A549 (cell line): ENCODE data around the gene TTYH3. TPM values are rescaled to one million over a fixed set of nuclear protein-coding genes. Genes with fewer than 3 reads are reported as not detected.

Source experiments
- ATAC-seq, 2 experiments: fragments of 200-7000 bp in 1 of 2; fragments of >200 bp in 1 of 2; cut with Nextera tagmentation in 1 of 2; cut with Tn5 transposase in 1 of 2; 3 replicates each; pipeline versions ENCODE4 v1.8.0 to v1.9.1; 2018 to 2020; ENCODE audit warnings: mild to moderate bottlenecking in 1 of 2, moderate library complexity in 1 of 2
- CTCF ChIA-PET: fragments of 300-600 bp; sonication (Branson Sonifier 250); formaldehyde crosslinking; extraction: SDS; loops from one replicate; lab custom pipeline; 2021; ENCODE audit warnings: antibody characterized with exemption, inconsistent platforms; lab: Yijun Ruan, JAX
- POLR2A ChIA-PET: fragments of 350-600 bp; formaldehyde crosslinking; extraction: SDS; loops from one replicate; lab custom pipeline; 2021; ENCODE audit warnings: antibody characterized with exemption, inconsistent platforms; lab: Yijun Ruan, JAX
- DNase-seq, 2 experiments: peaks; one replicate each; pipeline versions ENCODE4 v3.0.0 to v3.0.0-alpha.2; 2011 to 2016; ENCODE audit warnings: low read depth in 1 of 2, low spot score in 1 of 2
- FAIRE-seq: peaks from 2 replicates; lab custom pipeline; 2011; peaks lifted over from hg19 to GRCh38; lab: Jason Lieb, UNC
- H3K27ac ChIP-seq, 2 experiments: fragments of >200 bp; sonication (Bioruptor Twin); formaldehyde crosslinking; 3 replicates each; pipeline ENCODE4 v1.5.1; 2016 to 2017
- H3K4me1 ChIP-seq: fragments of >200 bp; sonication (Bioruptor Twin); formaldehyde crosslinking; 3 replicates; pipeline ENCODE4 v1.6.1; 2016
- H3K4me2 ChIP-seq: fragments of >200 bp; sonication (Bioruptor Twin); formaldehyde crosslinking; 3 replicates; pipeline ENCODE4 v1.6.1; 2016
- H3K4me3 ChIP-seq: fragments of >200 bp; sonication (Bioruptor Twin); formaldehyde crosslinking; 3 replicates; pipeline ENCODE4 v1.5.1; 2016
- H3K9me3 ChIP-seq: fragments of >200 bp; sonication (Bioruptor Twin); formaldehyde crosslinking; 3 replicates; pipeline ENCODE4 v1.6.1; 2016
- BHLHE40 ChIP-seq: IDR thresholded peaks from 2 replicates; pipeline ENCODE4 v1.6.1; 2012; ENCODE audit warnings: low read depth, low read length, inconsistent platforms
- CBX8 ChIP-seq: fragments of 200-600 bp; sonication (generic); IDR thresholded peaks from 2 replicates; pipeline ENCODE4 v1.6.1; 2016
- EHF ChIP-seq: fragments of 250-450 bp; sonication (Bioruptor Pico); IDR thresholded peaks from 2 replicates; pipeline ENCODE4 v1.5.0; 2020; ENCODE audit warnings: mild to moderate bottlenecking
- EHMT2 ChIP-seq: fragments of 200-600 bp; sonication (generic); IDR thresholded peaks from 2 replicates; pipeline ENCODE4 v1.6.1; 2016; ENCODE audit warnings: antibody characterized with exemption, low read depth, mild to moderate bottlenecking, moderate library complexity
- FOSB ChIP-seq: fragments of 250-450 bp; sonication (Bioruptor Pico); IDR thresholded peaks from 2 replicates; pipeline ENCODE4 v1.5.0; 2020; ENCODE audit warnings: mild to moderate bottlenecking, moderate library complexity
- HDAC2 ChIP-seq: fragments of 200-600 bp; sonication (generic); IDR thresholded peaks from 2 replicates; pipeline ENCODE4 v1.6.1; 2016
- HOXB13 ChIP-seq: fragments of 250-450 bp; sonication (Bioruptor Pico); IDR thresholded peaks from 2 replicates; pipeline ENCODE4 v1.5.0; 2020; ENCODE audit warnings: low read depth, mild to moderate bottlenecking, moderate library complexity
- JUNB ChIP-seq: fragments of >200 bp; sonication (Bioruptor Twin); formaldehyde crosslinking; IDR thresholded peaks from 2 replicates; pipeline ENCODE4 v1.6.1; 2016
- KDM5A ChIP-seq: fragments of 200-600 bp; sonication (generic); IDR thresholded peaks from 2 replicates; pipeline ENCODE4 v1.6.1; 2016; ENCODE audit warnings: antibody characterized with exemption, mild to moderate bottlenecking
- MAFK ChIP-seq: fragments of 450-650 bp; IDR thresholded peaks from 2 replicates; pipeline ENCODE4 v1.6.1; 2014; ENCODE audit not compliant: partially characterized antibody
- POLR2A ChIP-seq: IDR thresholded peaks from 2 replicates; pipeline ENCODE4 v1.6.1; 2012; ENCODE audit warnings: mild to moderate bottlenecking, low read length
- RAD21 ChIP-seq, 2 experiments: fragments of >200 bp in 1 of 2; sonication (Bioruptor Twin) in 1 of 2; formaldehyde crosslinking in 1 of 2; IDR thresholded peaks in 1 of 2; conservative IDR thresholded peaks in 1 of 2; 2 replicates in 1 of 2; 3 replicates in 1 of 2; pipeline ENCODE4 v1.6.1; 2012 to 2018; ENCODE audit warnings: inconsistent platforms in 1 of 2
- REST ChIP-seq: fragments of 200-600 bp; sonication (generic); IDR thresholded peaks from 2 replicates; pipeline ENCODE4 v1.6.1; 2016; ENCODE audit warnings: antibody characterized with exemption, mild to moderate bottlenecking, moderate library complexity
- USF2 ChIP-seq: fragments of 450-650 bp; IDR thresholded peaks from 2 replicates; pipeline ENCODE4 v1.6.1; 2014; ENCODE audit warnings: antibody characterized with exemption
- ZC3H11A ChIP-seq: fragments of 450-650 bp; IDR thresholded peaks from 2 replicates; pipeline ENCODE4 v1.6.1; 2014; ENCODE audit warnings: antibody characterized with exemption, mild to moderate bottlenecking
- ZSCAN20 ChIP-seq: fragments of 250-450 bp; sonication (Bioruptor Pico); IDR thresholded peaks from 2 replicates; pipeline ENCODE4 v1.8.0; 2022; ENCODE audit warnings: mild to moderate bottlenecking, moderate library complexity
- WGBS: methylation state at CpG from one replicate; pipeline ENCODE4 v1.1.6; 2017; ENCODE audit errors: missing lambda C conversion rate; 5-methylcytosine and 5-hydroxymethylcytosine counted together
- polyA plus RNA-seq, 4 experiments: library from polyadenylated mRNA; depleted of rRNA in 3 of 4; stranded (reverse); fragments of >200 nt; fragmentation: RNase III in 1 of 4; extraction: RNeasy Plus Mini Kit Qiagen cat#74134 plus additional on column Dnase treatment in 1 of 4; gene quantifications; 2 replicates in 3 of 4; 3 replicates in 1 of 4; pipeline ENCODE4 v1.2.3, GENCODE V29; 2011 to 2017
- TF ChIP-seq, protein P1 (sequence below): IDR thresholded peaks from 2 replicates; pipeline ENCODE4 v1.6.1; 2012
- TF ChIP-seq, protein P2 (sequence below): fragments of >200 bp; sonication (Bioruptor Twin); formaldehyde crosslinking; IDR thresholded peaks from 2 replicates; pipeline ENCODE4 v1.6.1; 2016

Gene TTYH3
- polyA plus RNA-seq, 2 of the 4 experiments (the other 2 are of a cell fraction) = 11.3 to 43.6 TPM

DNA sequence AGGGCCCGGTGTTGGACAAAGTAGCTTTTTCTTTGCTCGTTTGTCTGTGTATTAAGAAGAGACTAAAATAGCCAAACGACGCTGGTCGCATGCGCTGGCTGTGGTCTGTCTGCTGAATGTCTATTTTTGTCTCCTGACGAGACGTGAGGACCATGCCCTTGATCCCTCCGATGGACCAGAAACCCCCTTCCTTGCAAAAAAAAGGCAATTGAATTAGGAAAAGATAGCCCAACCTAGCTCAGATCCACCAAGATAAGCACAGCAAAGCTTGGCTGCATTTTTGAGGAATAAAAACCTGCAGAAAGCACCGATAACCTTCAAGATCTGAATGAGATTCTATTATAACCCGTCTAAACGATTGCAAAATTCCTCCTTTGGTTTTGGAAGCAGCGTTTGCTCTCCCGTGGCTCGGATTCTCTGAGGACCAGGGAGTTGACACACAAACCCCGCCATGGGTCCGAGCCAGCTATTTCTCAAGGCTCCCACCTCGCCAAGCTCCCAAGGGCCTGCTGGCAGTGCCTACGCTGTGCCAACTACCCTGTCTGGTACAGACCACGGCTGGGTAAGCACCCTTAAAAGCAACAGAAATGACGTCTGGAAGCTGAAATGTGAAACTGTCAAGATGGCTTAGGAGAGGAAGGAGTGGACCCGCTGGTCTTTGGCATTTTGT, 17.7 kb upstream of the TTYH3 start:
- FAIRE-seq (no peak), DNase-seq (no peak), ATAC-seq (no peak)
- Histone ChIP-seq H3K27ac (no peak overlapping the region), H3K9me3 (no peaks in the 10 kb centered on the region), H3K4me2 (no peak overlapping the region), H3K4me3 (no peak overlapping the region), H3K4me1 (no peaks in the 10 kb centered on the region)
- CTCF ChIA-PET = interaction anchor here (1.7 to 1.9 kb wide), 3 partner anchors 9 to 66 kb away, joined by 4 to 5 read pairs (median 4); no protein-coding TSS in a partner anchor
- TF ChIP-seq MAFK (no peak), ZC3H11A (no peak), FOSB (no peak), KDM5A (no peak), BHLHE40 (no peak), HDAC2 (no peak)
- 80% methylated on average over 22 of the region's 22 CpGs for WGBS
- POLR2A ChIA-PET = no interaction called here

GRCh38 chr7:2614631-2615330, 17.0 kb upstream of the TTYH3 start:
- no peak for DNase-seq
- no peak for TF ChIP-seq RAD21 (conservative IDR thresholded peaks at IDR 0.05 in 1 of 2, IDR thresholded peaks at IDR 0.05 in 1 of 2)
- ChIA-PET CTCF (interaction anchor here (1.2 to 1.9 kb wide), 3 partner anchors 11 to 66 kb away, joined by 3 to 5 read pairs (median 4); no protein-coding TSS in a partner anchor), POLR2A (no interaction called here)
- Histone ChIP-seq H3K27ac (no peak overlapping the region), H3K9me3 (no peaks in the 10 kb centered on the region), H3K4me2 (no peak overlapping the region), H3K4me1 (no peaks in the 10 kb centered on the region), H3K4me3 (no peak overlapping the region)
- WGBS = 87% methylated on average over 22 of the region's 22 CpGs
- FAIRE-seq = no peak
- ATAC-seq = no peak

DNA sequence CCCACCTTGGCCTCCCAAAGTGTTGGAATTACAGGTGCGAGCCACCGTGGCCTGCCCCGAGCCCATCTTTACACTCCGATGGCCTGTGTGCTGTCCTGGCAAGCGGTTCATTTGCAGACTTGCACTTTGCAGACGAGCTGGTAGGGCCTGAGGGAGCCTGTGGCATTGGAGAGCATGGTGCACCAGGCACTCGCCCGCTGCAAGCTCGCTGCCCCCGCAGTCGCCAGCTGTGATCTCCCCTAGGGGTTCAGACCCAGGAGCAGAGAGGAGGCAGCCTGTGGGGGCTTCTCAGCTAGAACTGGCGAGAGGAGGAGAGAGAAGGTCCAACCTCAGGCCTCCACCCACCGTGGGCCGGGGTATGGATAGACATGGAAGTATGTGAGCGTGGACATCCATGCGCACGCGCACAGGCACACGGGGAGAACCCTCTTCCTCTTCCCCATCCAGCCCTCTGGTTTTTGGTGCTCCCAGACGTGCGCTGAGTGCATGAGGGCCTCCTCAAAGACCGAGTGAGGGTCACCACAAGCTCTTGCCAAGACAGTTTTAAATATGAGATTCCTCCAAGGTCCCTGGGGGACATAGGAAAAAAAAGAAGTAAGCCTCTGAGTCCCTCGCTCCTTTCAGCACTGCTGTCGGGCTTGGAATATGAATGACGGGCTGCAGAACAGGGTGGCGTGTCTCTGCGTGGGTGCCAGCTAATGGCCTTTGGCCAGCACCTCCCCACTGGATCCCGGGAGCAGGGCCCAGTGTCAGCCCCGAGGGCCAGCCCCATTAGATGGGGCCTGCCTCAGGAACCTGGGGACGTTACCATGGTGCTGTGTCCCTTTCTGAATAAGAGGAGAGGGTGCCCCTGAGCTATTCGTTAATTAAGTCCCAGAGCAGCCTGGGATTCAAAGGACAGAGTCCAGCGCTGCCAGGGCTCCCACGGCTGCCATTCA, 15.1 kb upstream of the TTYH3 start:
- Histone ChIP-seq H3K4me1 (no peaks in the 10 kb centered on the region), H3K27ac (no peak overlapping the region)
- 85% methylated on average over 31 of the region's 33 CpGs for WGBS
- no peak for TF ChIP-seq POLR2A
- TF ChIP-seq ZSCAN20 (CRISPR knock-in tag) = no peak
- TF ChIP-seq, protein P1, sequence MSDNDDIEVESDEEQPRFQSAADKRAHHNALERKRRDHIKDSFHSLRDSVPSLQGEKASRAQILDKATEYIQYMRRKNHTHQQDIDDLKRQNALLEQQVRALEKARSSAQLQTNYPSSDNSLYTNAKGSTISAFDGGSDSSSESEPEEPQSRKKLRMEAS = no peak
- TF ChIP-seq FOSB = no peak
- TF ChIP-seq CBX8 = no peak
- TF ChIP-seq, all 56 proteins: peak for 0
- CTCF ChIA-PET = interaction anchor here (1.2 to 2.5 kb wide), 3 partner anchors 13 to 148 kb away, joined by 3 to 11 read pairs (median 5); no protein-coding TSS in a partner anchor
- Histone ChIP-seq H3K4me2 (no peak overlapping the region), H3K4me3 (no peak overlapping the region), H3K9me3 (no peaks in the 10 kb centered on the region)
- DNase-seq (no peak), ATAC-seq (no peak), FAIRE-seq (no peak)
- POLR2A ChIA-PET = no interaction called here

- H3K4me1 ChIP-seq = no peaks in the 10 kb centered on the region
- no peak for ATAC-seq
- CTCF ChIA-PET = interaction anchor here (1.1 to 2.5 kb wide), 4 partner anchors 14 to 148 kb away, joined by 3 to 11 read pairs (median 4); no protein-coding TSS in a partner anchor
These were observed 14.4 kb upstream of the TTYH3 start for GRCh38 chr7:2617325-2617905.

GRCh38 chr7:2619116-2619515, 12.7 kb upstream of the TTYH3 start:
- Histone ChIP-seq H3K4me2 (no peak overlapping the region), H3K9me3 (no peaks in the 10 kb centered on the region), H3K27ac (no peak overlapping the region), H3K4me3 (no peak overlapping the region), H3K4me1 (peaks cover 11% of the 10 kb centered on the region; the same call in 2 of the 3 replicates)
- ChIA-PET CTCF (interaction anchor here (1.2 to 2.5 kb wide), 4 partner anchors 10 to 151 kb away, joined by 3 to 11 read pairs (median 4); no protein-coding TSS in a partner anchor), POLR2A (interaction anchor here (1.6 kb wide), 1 partner anchor 12 kb away, joined by 3 read pairs; no protein-coding TSS in a partner anchor)
- DNase-seq (no peak), FAIRE-seq (no peak), ATAC-seq (no peak)
- 75% methylated on average over 9 of the region's 9 CpGs for WGBS
- TF ChIP-seq, protein P2, sequence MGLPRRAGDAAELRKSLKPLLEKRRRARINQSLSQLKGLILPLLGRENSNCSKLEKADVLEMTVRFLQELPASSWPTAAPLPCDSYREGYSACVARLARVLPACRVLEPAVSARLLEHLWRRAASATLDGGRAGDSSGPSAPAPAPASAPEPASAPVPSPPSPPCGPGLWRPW = no peak
- TF ChIP-seq HOXB13 (CRISPR knock-in tag) = no peak
- TF ChIP-seq ZC3H11A = no peak
- no peak for TF ChIP-seq EHMT2
- TF ChIP-seq EHF (CRISPR knock-in tag) = no peak
- no peak for TF ChIP-seq REST
- no peak for TF ChIP-seq USF2

More at GRCh38 chr7:2617325-2617905, 14.4 kb upstream of the TTYH3 start:
- Histone ChIP-seq H3K4me3 (no peak overlapping the region), H3K9me3 (no peaks in the 10 kb centered on the region), H3K27ac (no peak overlapping the region), H3K4me2 (no peak overlapping the region)
- FAIRE-seq (no peak), DNase-seq (no peak)
- POLR2A ChIA-PET = no interaction called here
- TF ChIP-seq POLR2A (no peak), HOXB13 (CRISPR knock-in tag) (no peak), CBX8 (no peak), JUNB (no peak)
- WGBS = 87% methylated on average over 22 of the region's 22 CpGs
